ENCODE data around the gene TYW1.
"Not testable (repeated sequence)": the region's sequence is repeated elsewhere in the genome, so short reads cannot be mapped to it uniquely, and the experiment has no call there.

TYW1 gene

GRCh38 chr7:67049908-67050307 lies 53.3 kb downstream of the TYW1 start:
- ATAC-seq, result not testable (repeated sequence)

GRCh38 chr7:67052161-67052560 lies 55.5 kb downstream of the TYW1 start:
- ATAC-seq, result not testable (repeated sequence)

- no peak for ATAC-seq
Observed at GRCh38 chr7:67056683-67057082, 60.0 kb downstream of the TYW1 start.

GRCh38 chr7:67061321-67061720 lies 64.7 kb downstream of the TYW1 start:
- not testable (repeated sequence) for ATAC-seq

GRCh38 chr7:67062802-67063201 lies 66.2 kb downstream of the TYW1 start:
- not testable (repeated sequence) for ATAC-seq

GRCh38 chr7:67066950-67067622 lies 70.5 kb downstream of the TYW1 start:
- peak; percentile 56 to 70 for ATAC-seq

GRCh38 chr7:67076120-67076519 lies 79.5 kb downstream of the TYW1 start:
- not testable (repeated sequence) for ATAC-seq

- not testable (repeated sequence) for ATAC-seq
Observed at GRCh38 chr7:67082880-67083279, 86.2 kb downstream of the TYW1 start.

- not testable (repeated sequence) for ATAC-seq
Observed at GRCh38 chr7:67089261-67089660, 92.6 kb downstream of the TYW1 start.

GRCh38 chr7:67091053-67091452 lies 94.4 kb downstream of the TYW1 start:
- not testable (repeated sequence) for ATAC-seq

- not testable (repeated sequence) for ATAC-seq
Observed at GRCh38 chr7:67098031-67098430, 101.4 kb downstream of the TYW1 start.

- ATAC-seq, result not testable (repeated sequence)
Observed at GRCh38 chr7:67099406-67099805, 102.8 kb downstream of the TYW1 start.

- ATAC-seq, result not testable (repeated sequence)
Observed at GRCh38 chr7:67100038-67100437, 103.4 kb downstream of the TYW1 start.

GRCh38 chr7:67100956-67101361 lies 104.3 kb downstream of the TYW1 start:
- ATAC-seq, result no peak

- ATAC-seq, result not testable (repeated sequence)
Observed at GRCh38 chr7:67104937-67105336, 108.3 kb downstream of the TYW1 start.

GRCh38 chr7:67105377-67105776 lies 108.7 kb downstream of the TYW1 start:
- ATAC-seq, result no peak

- ATAC-seq, result not testable (repeated sequence)
Observed at GRCh38 chr7:67106255-67106654, 109.6 kb downstream of the TYW1 start.

GRCh38 chr7:67111342-67111741 lies 114.7 kb downstream of the TYW1 start:
- not testable (repeated sequence) for ATAC-seq

GRCh38 chr7:67114483-67115246 lies 118.0 kb downstream of the TYW1 start:
- ATAC-seq, result not testable (repeated sequence)

GRCh38 chr7:67120491-67120890 lies 123.9 kb downstream of the TYW1 start:
- ATAC-seq, result not testable (repeated sequence)

GRCh38 chr7:67128257-67128656 lies 131.6 kb downstream of the TYW1 start:
- not testable (repeated sequence) for ATAC-seq

GRCh38 chr7:67130766-67131165 lies 134.1 kb downstream of the TYW1 start:
- not testable (repeated sequence) for ATAC-seq

- peak; percentile 93 to 96 for ATAC-seq
Observed at GRCh38 chr7:67134912-67135311, 138.3 kb downstream of the TYW1 start.
